IPS DF 6.9 (cell line): ENCODE data around the gene TGFA.

Experiments used
- DNase-seq: peaks from one replicate; pipeline ENCODE4 v3.0.0-alpha.2; 2013; ENCODE audit warnings: low read depth, low spot score
- H3K27ac ChIP-seq: one replicate; pipeline ENCODE4 v1.5.1; 2013; ENCODE audit warnings: low read length, control low read depth
- H3K27me3 ChIP-seq: 2 replicates; pipeline ENCODE4 v1.6.1; 2013; ENCODE audit warnings: mild to moderate bottlenecking, low read length; ENCODE audit not compliant: control insufficient read depth, insufficient read depth
- H3K36me3 ChIP-seq: 2 replicates; pipeline ENCODE4 v1.6.1; 2013; ENCODE audit warnings: low read length; ENCODE audit not compliant: control insufficient read depth, insufficient read depth
- H3K4me1 ChIP-seq: 2 replicates; pipeline ENCODE4 v1.6.1; 2013; ENCODE audit warnings: low read length; ENCODE audit not compliant: control insufficient read depth, insufficient read depth
- H3K4me3 ChIP-seq: 2 replicates; pipeline ENCODE4 v1.5.1; 2013; ENCODE audit warnings: mild to moderate bottlenecking, low read length
- H3K9me3 ChIP-seq: 2 replicates; pipeline ENCODE4 v1.6.1; 2013; ENCODE audit warnings: low read length, inconsistent platforms; ENCODE audit not compliant: control insufficient read depth, insufficient read depth
- WGBS: extraction: QIAGEN DNeasy Blood & Tissue Kit; methylation state at CpG from one replicate; pipeline ENCODE4 v1.1.7; 2013; ENCODE audit warnings: mixed read lengths, missing lambda C conversion rate; ENCODE audit not compliant: insufficient read length, insufficient coverage; 5-methylcytosine and 5-hydroxymethylcytosine counted together

The TGFA gene

GRCh38 chr2:70425682-70426301 is 127.8 kb downstream of the TGFA start:
- Histone ChIP-seq H3K4me3 (no peak overlapping the region), H3K27ac (no peak overlapping the region), H3K27me3 (peaks cover 1% of the 10 kb centered on the region; the same call in 1 of the 2 replicates), H3K9me3 (no peaks in the 10 kb centered on the region), H3K4me1 (no peaks in the 10 kb centered on the region), H3K36me3 (no peaks in the 10 kb centered on the region)
- no CpG with 5 or more reads among the region's 7 CpGs for WGBS
- no peak for DNase-seq

GRCh38 chr2:70420740-70421139 is 132.9 kb downstream of the TGFA start:
- Histone ChIP-seq H3K4me1 (no peaks in the 10 kb centered on the region), H3K27ac (no peak overlapping the region), H3K9me3 (no peaks in the 10 kb centered on the region), H3K4me3 (no peak overlapping the region), H3K36me3 (no peaks in the 10 kb centered on the region), H3K27me3 (peaks cover 6% of the 10 kb centered on the region; the same call in 1 of the 2 replicates)
- no peak for DNase-seq
- WGBS: no CpG with 5 or more reads among the region's 8 CpGs

GRCh38 chr2:70420143-70420542 is 133.5 kb downstream of the TGFA start:
- no peak overlapping the region for H3K4me3 ChIP-seq
- no CpG with 5 or more reads among the region's 4 CpGs for WGBS
- H3K4me1 ChIP-seq: no peaks in the 10 kb centered on the region
- peaks cover 6% of the 10 kb centered on the region; the same call in 1 of the 2 replicates for H3K27me3 ChIP-seq
- no peaks in the 10 kb centered on the region for H3K9me3 ChIP-seq
- H3K36me3 ChIP-seq: no peaks in the 10 kb centered on the region
- H3K27ac ChIP-seq: no peak overlapping the region
- no peak for DNase-seq

GRCh38 chr2:70418514-70418913 is 135.1 kb downstream of the TGFA start:
- Histone ChIP-seq H3K9me3 (no peaks in the 10 kb centered on the region), H3K27ac (no peak overlapping the region), H3K27me3 (peaks cover 4% of the 10 kb centered on the region; the same call in 1 of the 2 replicates), H3K36me3 (no peaks in the 10 kb centered on the region), H3K4me3 (no peak overlapping the region), H3K4me1 (no peaks in the 10 kb centered on the region)
- DNase-seq: no peak
- WGBS: no CpG with 5 or more reads among the region's 12 CpGs

- no peak overlapping the region for H3K27ac ChIP-seq
- peaks cover 4% of the 10 kb centered on the region; the same call in 1 of the 2 replicates for H3K27me3 ChIP-seq
- WGBS: no CpG with 5 or more reads among the region's 1 CpG
These were observed 136.6 kb downstream of the TGFA start for GRCh38 chr2:70417011-70417410.

GRCh38 chr2:70412294-70413070 is 141.1 kb downstream of the TGFA start:
- H3K9me3 ChIP-seq: no peaks in the 10 kb centered on the region

More at GRCh38 chr2:70417011-70417410, 136.6 kb downstream of the TGFA start:
- H3K9me3 ChIP-seq: no peaks in the 10 kb centered on the region
- no peaks in the 10 kb centered on the region for H3K4me1 ChIP-seq
- DNase-seq: no peak
- no peaks in the 10 kb centered on the region for H3K36me3 ChIP-seq
- H3K4me3 ChIP-seq: no peak overlapping the region

GRCh38 chr2:70411483-70412125 is 142.0 kb downstream of the TGFA start:
- Histone ChIP-seq H3K36me3 (no peaks in the 10 kb centered on the region), H3K4me1 (no peaks in the 10 kb centered on the region), H3K4me3 (no peak overlapping the region), H3K27ac (no peak overlapping the region), H3K9me3 (no peaks in the 10 kb centered on the region), H3K27me3 (peaks cover 3% of the 10 kb centered on the region; the same call in 1 of the 2 replicates)
- no peak for DNase-seq
- WGBS: no CpG with 5 or more reads among the region's 6 CpGs

More at GRCh38 chr2:70412294-70413070, 141.1 kb downstream of the TGFA start:
- H3K36me3 ChIP-seq: no peaks in the 10 kb centered on the region
- no peaks in the 10 kb centered on the region for H3K4me1 ChIP-seq
- H3K4me3 ChIP-seq: no peak overlapping the region
- no peak overlapping the region for H3K27ac ChIP-seq
- DNase-seq: no peak
- WGBS: no CpG with 5 or more reads among the region's 7 CpGs
- H3K27me3 ChIP-seq: peaks cover 3% of the 10 kb centered on the region; the same call in 1 of the 2 replicates

GRCh38 chr2:70403267-70404053 is 150.2 kb downstream of the TGFA start:
- DNase-seq: no peak
- H3K4me1 ChIP-seq: 0 out of 2 replicates have a peak, but pooled peaks cover 1% of the 10 kb centered on the region
- no peak overlapping the region for H3K27ac ChIP-seq
- H3K36me3 ChIP-seq: no peaks in the 10 kb centered on the region
- no peaks in the 10 kb centered on the region for H3K27me3 ChIP-seq
- H3K4me3 ChIP-seq: no peak overlapping the region
- H3K9me3 ChIP-seq: no peaks in the 10 kb centered on the region
- WGBS: no CpG with 5 or more reads among the region's 8 CpGs

GRCh38 chr2:70400539-70400938 is 153.1 kb downstream of the TGFA start:
- Histone ChIP-seq H3K4me1 (0 out of 2 replicates have a peak, but pooled peaks cover 1% of the 10 kb centered on the region), H3K36me3 (no peaks in the 10 kb centered on the region), H3K27ac (no peak overlapping the region), H3K9me3 (no peaks in the 10 kb centered on the region), H3K4me3 (no peak overlapping the region), H3K27me3 (no peaks in the 10 kb centered on the region; the same call in 1 of the 2 replicates)
- DNase-seq: no peak
- no CpG with 5 or more reads among the region's 3 CpGs for WGBS

- no peak overlapping the region for H3K4me3 ChIP-seq
- 0 out of 2 replicates have a peak, but pooled peaks cover 1% of the 10 kb centered on the region for H3K4me1 ChIP-seq
- no peak for DNase-seq
- H3K9me3 ChIP-seq: no peaks in the 10 kb centered on the region
- H3K27ac ChIP-seq: no peak overlapping the region
- H3K36me3 ChIP-seq: no peaks in the 10 kb centered on the region
- no CpG with 5 or more reads among the region's 1 CpG for WGBS
- H3K27me3 ChIP-seq: no peaks in the 10 kb centered on the region; the same call in 1 of the 2 replicates
These were observed 154.6 kb downstream of the TGFA start for GRCh38 chr2:70399046-70399445.
